ENCODE measurements around the gene BCL11B. TPM values are rescaled to one million over a fixed set of nuclear protein-coding genes. Genes with fewer than 3 reads are reported as not detected.
"Not testable (repeated sequence)": the region's sequence is repeated elsewhere in the genome, so short reads cannot be mapped to it uniquely, and the experiment has no call there.

The BCL11B gene
- total RNA-seq, 1 donor, result under 0.01 TPM

GRCh38 chr14:99186956-99187690 lies 84.9 kb downstream of the BCL11B start:
- DNase-seq (ENCODE audit: low read depth in 2 of 3, low spot score in 2 of 3), result no peak

DNA sequence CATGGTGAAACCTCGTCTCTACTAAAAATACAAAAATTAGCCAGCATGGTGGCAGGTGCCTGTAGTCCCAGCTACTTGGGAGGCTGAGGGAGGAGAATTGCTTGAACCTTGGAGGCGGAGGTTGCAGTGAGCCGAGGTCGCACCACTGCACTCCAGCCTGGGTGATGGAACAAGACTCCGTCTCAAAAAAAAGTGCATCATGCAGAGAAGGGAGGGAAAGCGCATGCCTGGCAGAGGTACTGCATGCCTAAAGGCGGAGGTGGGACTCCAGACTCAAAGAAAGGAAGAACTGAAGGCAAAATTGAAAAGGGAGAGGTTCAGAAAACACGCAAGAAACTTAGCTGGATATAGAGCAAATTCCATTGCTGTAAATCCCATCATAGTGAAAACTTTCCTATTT lies 85.7 kb downstream of the BCL11B start:
- not testable (repeated sequence) for DNase-seq (ENCODE audit: low read depth in 2 of 3, low spot score in 2 of 3)

GRCh38 chr14:99185436-99186068 lies 86.4 kb downstream of the BCL11B start:
- no peak for DNase-seq (ENCODE audit: low read depth in 2 of 3, low spot score in 2 of 3)

DNA sequence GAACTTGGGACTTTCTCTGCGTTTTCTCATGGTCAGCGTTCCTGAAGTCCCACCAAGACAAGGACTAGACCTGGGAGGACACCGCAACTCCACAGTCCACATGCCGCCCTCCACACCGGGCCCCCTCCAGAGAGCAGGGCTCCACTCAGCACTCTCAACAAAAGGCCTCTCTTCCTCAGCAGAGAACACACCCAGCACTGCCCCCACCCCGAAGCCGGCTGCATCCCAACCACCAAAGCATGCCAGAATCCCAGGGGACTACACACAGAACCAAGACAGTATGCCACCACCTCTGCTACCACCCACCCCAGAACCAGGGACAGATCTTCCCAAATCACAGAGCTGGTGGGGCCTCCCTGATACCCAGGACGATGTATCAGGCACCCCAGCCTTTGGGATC lies 88.3 kb downstream of the BCL11B start:
- no peak for DNase-seq (ENCODE audit: low read depth in 2 of 3, low spot score in 2 of 3)

- DNase-seq (ENCODE audit: low read depth in 2 of 3, low spot score in 2 of 3), result no peak
Observed at GRCh38 chr14:99183311-99183710, 88.7 kb downstream of the BCL11B start.

- no peak for DNase-seq (ENCODE audit: low read depth in 2 of 3, low spot score in 2 of 3)
Observed at GRCh38 chr14:99182548-99183250, 89.3 kb downstream of the BCL11B start.

- DNase-seq (ENCODE audit: low read depth in 2 of 3, low spot score in 2 of 3), result no peak
Observed at GRCh38 chr14:99181804-99182520, 90.0 kb downstream of the BCL11B start.

GRCh38 chr14:99181241-99181640 lies 90.8 kb downstream of the BCL11B start:
- no peak for DNase-seq (ENCODE audit: low read depth in 2 of 3, low spot score in 2 of 3)

DNA sequence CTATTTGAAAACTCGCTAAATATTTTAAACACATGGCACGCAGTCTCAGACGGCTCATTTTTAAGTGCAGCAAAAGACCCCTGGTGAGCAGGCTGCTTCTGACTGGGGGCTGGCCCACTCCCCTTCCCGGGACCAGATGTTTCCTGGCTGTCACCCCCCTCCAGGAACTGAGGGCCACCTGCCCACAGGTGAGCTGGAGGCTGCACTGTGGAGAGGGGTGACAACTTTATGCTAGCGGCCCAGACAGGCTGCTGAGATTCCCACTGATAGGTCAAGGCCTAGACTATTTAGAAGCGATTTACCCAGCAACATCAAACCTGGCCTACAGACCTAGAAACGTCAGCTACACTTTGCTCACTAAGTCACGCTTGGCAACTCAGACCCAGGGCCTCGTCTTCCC lies 92.1 kb downstream of the BCL11B start:
- DNase-seq (ENCODE audit: low read depth in 2 of 3, low spot score in 2 of 3), result no peak

- DNase-seq (ENCODE audit: low read depth in 2 of 3, low spot score in 2 of 3), result no peak
Observed at GRCh38 chr14:99179506-99179905, 92.5 kb downstream of the BCL11B start.

- no peak for DNase-seq (ENCODE audit: low read depth in 2 of 3, low spot score in 2 of 3)
Observed at GRCh38 chr14:99177886-99178835, 93.8 kb downstream of the BCL11B start.

- no peak for DNase-seq (ENCODE audit: low read depth in 2 of 3, low spot score in 2 of 3)
Observed at GRCh38 chr14:99177046-99177655, 94.8 kb downstream of the BCL11B start.

DNA sequence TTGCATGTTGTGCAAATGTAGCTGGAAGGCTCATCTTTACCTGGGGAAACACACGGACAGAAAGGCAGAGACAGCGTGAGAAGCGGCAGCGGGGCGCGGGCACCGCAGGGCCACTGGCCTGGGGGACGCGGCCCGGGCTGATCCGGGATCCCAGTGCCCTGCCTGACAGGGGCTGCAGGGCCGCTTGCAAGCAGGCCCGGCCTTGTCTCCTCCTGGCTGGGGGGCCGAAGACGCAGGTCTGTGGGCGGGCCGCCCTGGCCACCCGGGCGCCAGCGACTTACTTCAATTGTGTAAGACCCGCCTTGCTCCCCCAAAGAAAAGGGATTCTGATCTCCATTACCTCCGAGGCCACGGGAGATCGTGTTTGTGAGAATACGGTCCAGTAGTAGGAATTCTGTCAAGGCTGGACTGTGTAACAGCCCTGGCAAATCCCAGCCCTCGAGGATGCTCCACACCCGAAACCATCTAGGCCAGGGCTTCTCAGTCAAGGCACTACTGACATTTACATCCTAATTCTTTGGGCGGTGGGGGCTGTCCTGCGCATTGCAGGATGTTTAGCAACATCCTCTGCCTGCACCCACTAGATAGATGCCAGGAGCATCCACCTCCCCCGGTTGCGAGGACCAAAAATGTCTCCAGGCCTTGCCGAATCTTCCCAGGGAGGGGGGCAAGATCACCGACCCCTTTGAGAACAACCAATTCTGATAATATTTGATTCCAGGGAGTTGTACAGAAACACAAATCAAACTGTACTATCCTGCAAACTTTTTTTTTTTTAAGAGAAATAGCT lies 95.6 kb downstream of the BCL11B start:
- DNase-seq (ENCODE audit: low read depth in 2 of 3, low spot score in 2 of 3), result no peak

DNA sequence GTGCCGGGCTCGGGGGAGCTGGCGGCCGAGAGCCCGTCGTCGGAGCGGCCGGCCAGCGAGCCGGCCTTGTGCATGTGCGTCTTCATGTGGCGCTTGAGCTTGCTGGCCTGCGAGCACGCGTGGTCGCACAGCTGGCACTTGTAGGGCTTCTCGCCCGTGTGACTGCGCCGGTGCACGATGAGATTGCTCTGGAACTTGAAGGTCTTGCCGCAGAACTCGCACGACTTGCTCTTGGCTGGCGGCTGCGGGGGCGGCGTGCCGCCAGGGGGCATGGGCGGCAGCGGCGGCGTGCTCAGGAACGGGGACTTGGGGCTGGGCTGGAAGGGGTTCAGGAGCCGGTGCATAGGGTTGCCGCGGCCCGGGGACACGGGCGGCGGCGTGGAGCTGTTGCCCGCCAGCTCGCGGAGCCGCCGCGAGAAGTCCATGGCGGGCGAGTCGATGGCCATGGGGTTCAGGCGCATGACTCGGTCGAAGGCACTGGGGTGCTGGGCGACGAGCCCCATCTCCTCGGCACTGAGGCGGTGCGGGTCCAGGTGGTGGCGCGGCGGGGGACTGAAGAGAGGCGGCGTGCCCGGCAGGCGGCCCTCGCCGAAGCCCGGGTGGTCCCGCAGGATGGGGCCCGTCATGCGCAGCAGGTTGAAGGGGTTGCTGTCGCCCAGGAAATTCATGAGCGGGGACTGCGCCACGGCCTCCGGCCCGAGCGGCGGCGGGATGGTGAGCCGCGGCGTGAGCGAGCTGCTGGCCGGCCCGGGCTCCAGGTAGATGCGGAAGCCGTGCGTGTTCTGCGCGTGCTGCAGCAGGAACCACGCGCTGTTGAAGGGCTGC lies 96.5 kb downstream of the BCL11B start:
- no peak for DNase-seq (ENCODE audit: low read depth in 2 of 3, low spot score in 2 of 3)

DNA sequence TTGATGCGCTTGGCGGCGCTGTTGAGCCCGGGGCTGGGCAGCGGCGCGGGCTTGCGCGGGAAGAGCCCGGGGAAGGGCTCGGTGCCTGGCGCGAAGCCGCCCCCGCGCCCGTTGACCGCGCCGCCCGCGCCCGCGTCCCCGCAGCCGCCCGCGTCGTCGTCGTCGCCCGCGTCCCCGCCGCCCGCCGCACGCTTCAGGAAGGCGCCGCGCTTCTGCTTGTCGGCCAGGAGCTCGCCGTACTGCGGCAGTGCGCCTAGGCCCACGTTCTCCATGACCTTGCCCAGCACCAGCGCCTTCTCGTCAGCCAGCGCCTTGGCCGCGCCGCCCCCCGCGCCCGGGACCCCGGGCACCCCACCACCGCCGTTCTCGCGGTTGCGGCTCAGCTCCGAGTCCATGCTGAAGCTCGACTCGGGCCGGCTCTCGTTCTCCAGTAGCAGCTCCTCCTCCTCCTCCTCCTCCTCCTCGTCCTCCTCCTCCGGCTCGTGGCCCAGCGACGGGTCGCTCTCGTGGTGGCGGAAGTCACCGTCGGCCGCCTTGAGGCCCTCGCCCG lies 97.2 kb downstream of the BCL11B start:
- DNase-seq (ENCODE audit: low read depth in 2 of 3, low spot score in 2 of 3), result no peak

GRCh38 chr14:99174081-99174769 lies 97.8 kb downstream of the BCL11B start:
- no peak for DNase-seq (ENCODE audit: low read depth in 2 of 3, low spot score in 2 of 3)

DNA sequence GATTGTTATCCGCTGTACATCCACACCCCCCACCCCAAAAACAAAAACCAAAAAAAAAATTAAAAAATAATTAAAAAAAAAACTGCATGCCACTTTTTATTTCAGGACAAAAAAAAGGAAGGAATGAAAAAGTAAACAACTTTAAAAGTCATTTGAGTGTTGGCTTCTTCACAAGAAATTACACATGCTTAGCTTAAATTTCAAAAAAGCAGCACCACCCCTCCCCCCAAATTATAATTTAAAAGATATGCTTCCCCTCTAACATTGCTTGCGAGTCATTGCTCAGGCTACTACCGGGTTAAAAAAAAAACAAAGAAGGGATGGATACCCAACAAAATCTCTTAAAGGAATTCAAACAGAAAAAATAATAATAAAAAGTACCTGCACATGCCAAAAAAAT lies 98.5 kb downstream of the BCL11B start:
- no peak for DNase-seq (ENCODE audit: low read depth in 2 of 3, low spot score in 2 of 3)

Data from hematopoietic multipotent progenitor cell (in vitro differentiated cells).